GM20000 (cell line): Measurements from ENCODE around the gene MDFI.

Experiments used
- DNase-seq: peaks from one replicate; pipeline ENCODE4 v3.0.0; 2012; ENCODE audit warnings: low spot score
- TF ChIP-seq, protein P1 (sequence below): IDR thresholded peaks from 2 replicates; pipeline ENCODE4 v1.5.1; 2012; ENCODE audit warnings: mild to moderate bottlenecking, control low read depth; ENCODE audit errors: extremely low read depth, missing control alignments

Gene MDFI

DNA sequence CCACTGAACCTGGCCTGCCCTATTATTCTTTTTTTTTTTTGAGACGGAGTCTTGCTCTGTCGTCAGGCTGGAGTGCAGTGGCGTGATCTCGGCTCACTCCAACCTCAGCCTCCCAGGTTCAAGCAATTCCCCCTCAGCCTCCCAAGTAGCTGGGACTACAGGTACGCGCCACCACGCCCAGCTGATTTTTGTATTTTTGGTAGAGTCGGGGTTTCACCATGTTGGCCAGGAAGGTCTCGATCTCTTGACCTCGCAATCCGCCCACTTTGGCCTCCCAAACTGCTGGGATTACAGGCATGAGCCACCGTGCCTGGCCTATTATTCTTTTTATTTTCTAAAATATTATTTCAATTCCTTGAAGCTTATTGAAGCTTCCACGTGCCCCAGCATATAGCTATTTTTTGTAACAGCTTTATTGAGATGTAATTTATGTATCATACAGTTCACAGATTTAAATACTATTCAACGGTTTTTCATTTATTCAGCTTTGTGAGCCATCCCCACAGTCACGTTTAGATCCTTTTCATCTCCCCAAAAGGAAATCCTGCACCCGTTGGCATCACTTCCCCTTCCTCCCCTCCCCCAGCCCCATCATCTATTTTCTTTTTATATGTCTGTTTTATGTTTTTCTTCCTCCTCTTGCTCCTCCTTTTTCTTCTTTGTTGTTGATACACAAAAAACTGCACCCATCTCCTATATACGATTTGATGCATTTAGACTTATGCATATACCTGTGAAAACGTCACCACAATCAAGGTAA lies 13.5 kb upstream of the MDFI start:
- TF ChIP-seq, protein P1, sequence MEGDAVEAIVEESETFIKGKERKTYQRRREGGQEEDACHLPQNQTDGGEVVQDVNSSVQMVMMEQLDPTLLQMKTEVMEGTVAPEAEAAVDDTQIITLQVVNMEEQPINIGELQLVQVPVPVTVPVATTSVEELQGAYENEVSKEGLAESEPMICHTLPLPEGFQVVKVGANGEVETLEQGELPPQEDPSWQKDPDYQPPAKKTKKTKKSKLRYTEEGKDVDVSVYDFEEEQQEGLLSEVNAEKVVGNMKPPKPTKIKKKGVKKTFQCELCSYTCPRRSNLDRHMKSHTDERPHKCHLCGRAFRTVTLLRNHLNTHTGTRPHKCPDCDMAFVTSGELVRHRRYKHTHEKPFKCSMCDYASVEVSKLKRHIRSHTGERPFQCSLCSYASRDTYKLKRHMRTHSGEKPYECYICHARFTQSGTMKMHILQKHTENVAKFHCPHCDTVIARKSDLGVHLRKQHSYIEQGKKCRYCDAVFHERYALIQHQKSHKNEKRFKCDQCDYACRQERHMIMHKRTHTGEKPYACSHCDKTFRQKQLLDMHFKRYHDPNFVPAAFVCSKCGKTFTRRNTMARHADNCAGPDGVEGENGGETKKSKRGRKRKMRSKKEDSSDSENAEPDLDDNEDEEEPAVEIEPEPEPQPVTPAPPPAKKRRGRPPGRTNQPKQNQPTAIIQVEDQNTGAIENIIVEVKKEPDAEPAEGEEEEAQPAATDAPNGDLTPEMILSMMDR, result no peak
- DNase-seq, result no peak

DNA sequence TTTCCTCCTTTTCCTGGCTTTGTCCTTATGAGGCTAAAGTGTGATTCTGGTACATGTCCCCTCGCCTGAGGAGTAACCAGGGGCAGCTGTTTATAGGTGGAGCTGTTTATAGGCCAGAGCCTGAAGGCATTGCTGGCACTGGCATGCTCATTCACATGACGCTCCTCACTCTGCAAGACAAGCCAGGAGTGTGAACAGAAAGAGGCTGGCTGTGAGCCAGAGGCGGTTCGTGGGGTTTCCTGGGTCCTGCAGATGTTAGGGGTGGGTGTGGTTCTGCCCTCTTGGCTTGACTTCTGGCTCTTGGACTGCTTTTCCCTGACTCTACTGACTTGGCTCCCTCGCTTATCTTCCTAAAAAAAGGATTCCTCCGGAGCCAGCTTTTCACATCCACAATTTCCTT lies 12.8 kb upstream of the MDFI start:
- TF ChIP-seq, protein P1, result no peak
- DNase-seq, result no peak

DNA sequence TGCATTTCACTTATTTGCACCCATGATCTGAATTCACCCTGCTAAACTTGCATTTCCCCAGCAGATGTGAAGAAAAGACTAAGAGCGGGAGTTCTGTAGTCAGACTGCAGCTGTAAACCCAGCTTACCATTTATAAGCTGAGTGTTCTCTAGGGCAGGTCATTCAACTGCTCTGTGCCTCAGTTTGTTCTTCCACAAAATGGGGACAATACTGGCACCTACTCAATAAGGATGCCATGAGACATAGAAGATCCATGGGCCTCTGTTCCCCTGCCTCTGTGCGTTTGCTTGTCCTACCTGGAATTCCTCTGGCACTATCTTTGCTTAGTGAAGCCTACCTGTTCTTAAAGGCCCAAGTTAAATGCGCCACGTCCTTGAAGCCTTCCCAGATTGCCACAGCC lies 12.2 kb upstream of the MDFI start:
- no peak for DNase-seq
- TF ChIP-seq, protein P1, result no peak

DNA sequence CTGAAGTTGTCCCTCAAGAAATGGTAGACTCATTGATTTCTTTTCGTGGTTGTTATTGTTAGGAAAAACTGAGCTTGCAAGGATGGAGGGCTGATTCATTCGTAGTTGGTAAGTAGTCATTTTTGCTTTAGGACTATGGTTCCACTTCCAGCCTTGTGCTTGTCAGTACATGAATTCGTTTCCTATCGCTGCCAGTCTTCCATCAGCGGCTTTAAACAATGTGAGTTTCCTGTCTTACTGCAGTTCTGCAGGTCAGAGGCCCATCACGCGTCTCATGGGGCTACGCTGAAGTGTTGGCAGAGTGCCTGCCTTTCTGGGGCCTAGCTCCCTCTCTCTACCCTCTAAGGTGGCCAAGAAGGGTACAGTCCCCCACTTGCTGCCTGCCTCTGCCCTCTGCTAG lies 11.4 kb upstream of the MDFI start:
- TF ChIP-seq, protein P1, result no peak
- DNase-seq, result no peak

DNA sequence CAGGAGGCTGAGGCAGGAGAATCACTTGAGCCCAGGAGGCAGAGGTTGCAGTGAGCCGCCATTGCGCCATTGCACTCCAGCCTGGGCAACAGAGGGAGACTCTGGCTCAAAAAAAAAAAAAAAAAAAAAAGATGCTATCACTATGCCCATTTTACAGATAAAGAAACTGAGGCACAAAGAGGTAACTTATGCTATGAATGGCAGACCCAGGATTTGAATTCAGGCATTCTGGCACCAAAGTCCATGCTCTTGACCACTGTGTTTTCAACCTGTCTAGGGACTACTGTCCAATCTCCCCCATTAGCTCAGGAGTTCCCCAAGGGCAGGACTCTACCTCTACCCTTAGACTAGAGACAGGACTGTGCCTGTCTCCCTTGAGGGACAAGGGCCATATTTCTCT lies 9.1 kb upstream of the MDFI start:
- TF ChIP-seq, protein P1, result no peak
- no peak for DNase-seq

DNA sequence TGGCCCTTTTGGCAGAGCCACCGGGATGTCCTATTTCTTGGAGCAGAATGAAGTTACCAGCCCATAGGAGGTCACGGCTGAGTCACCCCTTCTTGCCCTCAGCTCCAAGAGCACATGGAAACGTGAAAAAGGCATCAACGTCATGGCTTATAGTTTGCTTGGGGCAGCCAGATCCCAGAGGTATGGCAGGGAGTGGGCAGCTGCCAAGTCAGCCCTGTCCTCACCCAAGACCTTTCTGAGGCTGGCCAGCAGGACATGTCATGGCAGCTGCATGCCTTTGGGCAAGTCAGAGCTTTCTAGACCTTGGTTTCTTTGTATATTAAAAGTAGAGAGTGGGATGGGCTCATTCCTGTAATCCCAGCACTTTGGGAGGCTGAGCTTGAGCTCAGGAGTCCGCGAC lies 8.2 kb upstream of the MDFI start:
- TF ChIP-seq, protein P1, result no peak
- DNase-seq, result no peak

DNA sequence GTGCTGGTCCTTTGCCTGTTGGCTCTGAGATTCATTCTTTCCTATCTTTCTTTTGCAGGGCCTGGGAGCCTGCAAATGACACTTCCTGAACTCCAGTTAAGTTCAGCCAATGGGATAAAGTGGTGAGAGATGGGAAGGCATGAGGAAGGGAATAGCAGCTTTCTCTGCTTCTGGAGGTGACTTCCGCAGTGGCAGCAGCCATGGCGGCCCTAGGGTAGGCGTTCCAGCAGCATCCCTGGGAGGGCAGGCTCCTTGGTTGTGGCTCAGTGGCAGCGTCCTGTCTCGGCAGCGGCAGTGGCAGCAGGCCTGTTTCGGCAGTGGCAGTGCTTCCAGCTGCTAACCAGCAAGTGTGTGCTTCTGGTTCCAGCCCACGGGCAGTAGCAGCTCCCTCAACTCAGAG lies 7.3 kb upstream of the MDFI start:
- TF ChIP-seq, protein P1, result no peak
- no peak for DNase-seq
